ENCODE results near the gene PCDH17.

- no peak for TF ChIP-seq CTCF (IDR thresholded peaks at IDR 0.05; ENCODE audit: insufficient read depth, low read length)
- TF ChIP-seq POLR2AphosphoS5 (IDR thresholded peaks at IDR 0.05; ENCODE audit: low read depth) = no peak
- TF ChIP-seq, protein P1, sequence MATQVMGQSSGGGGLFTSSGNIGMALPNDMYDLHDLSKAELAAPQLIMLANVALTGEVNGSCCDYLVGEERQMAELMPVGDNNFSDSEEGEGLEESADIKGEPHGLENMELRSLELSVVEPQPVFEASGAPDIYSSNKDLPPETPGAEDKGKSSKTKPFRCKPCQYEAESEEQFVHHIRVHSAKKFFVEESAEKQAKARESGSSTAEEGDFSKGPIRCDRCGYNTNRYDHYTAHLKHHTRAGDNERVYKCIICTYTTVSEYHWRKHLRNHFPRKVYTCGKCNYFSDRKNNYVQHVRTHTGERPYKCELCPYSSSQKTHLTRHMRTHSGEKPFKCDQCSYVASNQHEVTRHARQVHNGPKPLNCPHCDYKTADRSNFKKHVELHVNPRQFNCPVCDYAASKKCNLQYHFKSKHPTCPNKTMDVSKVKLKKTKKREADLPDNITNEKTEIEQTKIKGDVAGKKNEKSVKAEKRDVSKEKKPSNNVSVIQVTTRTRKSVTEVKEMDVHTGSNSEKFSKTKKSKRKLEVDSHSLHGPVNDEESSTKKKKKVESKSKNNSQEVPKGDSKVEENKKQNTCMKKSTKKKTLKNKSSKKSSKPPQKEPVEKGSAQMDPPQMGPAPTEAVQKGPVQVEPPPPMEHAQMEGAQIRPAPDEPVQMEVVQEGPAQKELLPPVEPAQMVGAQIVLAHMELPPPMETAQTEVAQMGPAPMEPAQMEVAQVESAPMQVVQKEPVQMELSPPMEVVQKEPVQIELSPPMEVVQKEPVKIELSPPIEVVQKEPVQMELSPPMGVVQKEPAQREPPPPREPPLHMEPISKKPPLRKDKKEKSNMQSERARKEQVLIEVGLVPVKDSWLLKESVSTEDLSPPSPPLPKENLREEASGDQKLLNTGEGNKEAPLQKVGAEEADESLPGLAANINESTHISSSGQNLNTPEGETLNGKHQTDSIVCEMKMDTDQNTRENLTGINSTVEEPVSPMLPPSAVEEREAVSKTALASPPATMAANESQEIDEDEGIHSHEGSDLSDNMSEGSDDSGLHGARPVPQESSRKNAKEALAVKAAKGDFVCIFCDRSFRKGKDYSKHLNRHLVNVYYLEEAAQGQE (IDR thresholded peaks at IDR 0.05; ENCODE audit: insufficient replicate concordance, low read depth) = no peak
- no peak for TF ChIP-seq SPI1 (IDR thresholded peaks at IDR 0.05; ENCODE audit: borderline replicate concordance, low read depth)
Measured at GRCh38 chr13:57724486-57725272, 93.1 kb downstream of the PCDH17 start.

All from HL-60 (cell line).